HepG2 (cell line): Measurements from ENCODE around the gene SMIM12. TPM values are rescaled to one million over a fixed set of nuclear protein-coding genes. Genes with fewer than 3 reads are reported as not detected.

Experiments used
- DR1 ChIP-seq: sonication (generic); formaldehyde crosslinking; IDR thresholded peaks from 2 replicates; pipeline ENCODE4 v1.8.0; 2021; ENCODE audit warnings: mild to moderate bottlenecking, missing genetic modification reagents, inconsistent platforms
- YY1 ChIP-seq: IDR thresholded peaks from 2 replicates; pipeline ENCODE4 v1.6.1; 2011; ENCODE audit warnings: low read length, low read depth, moderate library complexity, mild to moderate bottlenecking; ENCODE audit not compliant: insufficient read depth, insufficient replicate concordance
- ZNF558 ChIP-seq: sonication (generic); formaldehyde crosslinking; IDR thresholded peaks from 2 replicates; pipeline ENCODE4 v1.9.0; 2022; ENCODE audit warnings: mild to moderate bottlenecking, missing genetic modification reagents, borderline replicate concordance
- polyA plus RNA-seq, 8 experiments: library from polyadenylated mRNA; depleted of rRNA in 3 of 8; stranded (reverse) in 7 of 8; unstranded in 1 of 8; fragments of >200 nt; fragmentation: Illumina TruSeq in 4 of 8; extraction: Trizol in 4 of 8; gene quantifications; 2 replicates each; pipeline versions ENCODE4 v1.2.1 to v1.2.3, GENCODE V29; 2011 to 2016; ENCODE audit warnings: low read depth in 4 of 8, missing spikeins in 1 of 8, mixed read lengths in 1 of 8; ENCODE audit not compliant: insufficient read depth in 1 of 8
- total RNA-seq, 5 experiments: library from RNA; depleted of rRNA; stranded (reverse); fragments of >200 nt; fragmentation: Illumina TruSeq; extraction: Trizol; gene quantifications; 2 replicates each; pipeline ENCODE4 v1.2.3, GENCODE V29; 2016; ENCODE audit warnings: low read depth in 1 of 5

SMIM12 gene
- total and polyA plus RNA-seq, 2 of the 13 experiments (the other 11 are each of a cell fraction or from before 2014, with no cell fraction given) = 20.1 to 41.3 TPM

DNA sequence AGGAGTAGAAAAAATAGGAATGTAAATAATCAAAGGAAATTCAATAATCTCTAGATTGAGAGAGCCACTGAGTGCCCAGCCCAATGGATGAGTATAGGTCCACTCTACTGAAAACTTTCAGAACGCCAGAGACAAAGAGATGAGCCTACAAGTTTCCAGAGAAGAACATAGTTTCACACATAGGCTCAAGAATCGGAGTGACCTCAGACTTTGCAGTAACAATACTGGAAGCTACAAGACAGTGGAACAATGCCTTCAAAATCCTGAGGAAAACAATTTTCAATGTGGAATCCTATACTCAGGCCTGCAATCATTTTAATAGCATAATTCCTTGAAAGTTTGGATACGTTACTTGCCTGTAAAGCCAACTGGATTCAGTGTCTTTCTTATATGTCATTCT lies 55.8 kb downstream of the SMIM12 start (continued):
- TF ChIP-seq DR1 = no peak
- no peak for TF ChIP-seq YY1
- no peak for TF ChIP-seq ZNF558 (CRISPR knock-in tag)

Other genes starting within 250 kb of the SMIM12 start
- not detected in 2 replicates for gene GJB5, start 104.7 kb downstream of the SMIM12 start, total RNA-seq (2016; rRNA removed; fragmentation: Illumina TruSeq; extraction: Trizol)
- not detected in 2 replicates for gene GJB5, start 104.7 kb downstream of the SMIM12 start, polyA plus RNA-seq (2011; rRNA removed)
- not detected in 2 replicates for gene GJB4, start 100.0 kb downstream of the SMIM12 start, total RNA-seq (2016; rRNA removed; fragmentation: Illumina TruSeq; extraction: Trizol)
- gene GJB4, start 100.0 kb downstream of the SMIM12 start, polyA plus RNA-seq (2011; rRNA removed) = not detected in 2 replicates
- gene GJB3, start 78.5 kb downstream of the SMIM12 start, total RNA-seq (2016; rRNA removed; fragmentation: Illumina TruSeq; extraction: Trizol) = not detected in 2 replicates
- not detected in 2 replicates for gene GJB3, start 78.5 kb downstream of the SMIM12 start, polyA plus RNA-seq (2011; rRNA removed)
- not detected in 2 replicates for gene GJA4, start 66.8 kb downstream of the SMIM12 start, total RNA-seq (2016; rRNA removed; fragmentation: Illumina TruSeq; extraction: Trizol)
- gene GJA4, start 66.8 kb downstream of the SMIM12 start, polyA plus RNA-seq (2011; rRNA removed) = not detected in 2 replicates
- 0.04 and 0.06 TPM in 2 replicates for gene DLGAP3, start 69.9 kb upstream of the SMIM12 start, total RNA-seq (2016; rRNA removed; fragmentation: Illumina TruSeq; extraction: Trizol)
- gene DLGAP3, start 69.9 kb upstream of the SMIM12 start, polyA plus RNA-seq (2011; rRNA removed) = 0.03 and 0.12 TPM in 2 replicates
- 4.5 and 11.5 TPM in 2 replicates for gene TMEM35B, start 125.6 kb upstream of the SMIM12 start, total RNA-seq (2016; rRNA removed; fragmentation: Illumina TruSeq; extraction: Trizol)
- 23.3 and 26.0 TPM in 2 replicates for gene TMEM35B, start 125.6 kb upstream of the SMIM12 start, polyA plus RNA-seq (2011; rRNA removed)
- gene ZMYM6, start 172.2 kb upstream of the SMIM12 start, total RNA-seq (2016; rRNA removed; fragmentation: Illumina TruSeq; extraction: Trizol) = 8.5 and 10.3 TPM in 2 replicates
- 9.4 and 10.2 TPM in 2 replicates for gene ZMYM6, start 172.2 kb upstream of the SMIM12 start, polyA plus RNA-seq (2011; rRNA removed)
- 16.2 and 22.8 TPM in 2 replicates for gene ZMYM1, start 219.6 kb upstream of the SMIM12 start, total RNA-seq (2016; rRNA removed; fragmentation: Illumina TruSeq; extraction: Trizol)
- gene ZMYM1, start 219.6 kb upstream of the SMIM12 start, polyA plus RNA-seq (2011; rRNA removed) = 8.5 and 10.0 TPM in 2 replicates